Gastroesophageal sphincter (tissue), 4 donors: ENCODE measurements around the gene LOC101059915.

Experiments
- ATAC-seq: fragments of 150-250 bp; one replicate; pipeline ENCODE4 v1.9.1; 2016; ENCODE audit warnings: mild to moderate bottlenecking, moderate library complexity
- H3K27ac ChIP-seq, 4 donors: fragments of 200-600 bp; sonication (generic) in 3 of 4; 1 replicate in 3 of 4; 2 replicates in 1 of 4; pipeline ENCODE4 v1.5.1; 2016 to 2019
- H3K27me3 ChIP-seq: fragments of 200-600 bp; sonication (generic); one replicate; pipeline ENCODE4 v1.5.1; 2019
- H3K36me3 ChIP-seq, 2 donors: fragments of 200-600 bp; sonication (generic); one replicate each; pipeline ENCODE4 v1.5.1; 2019; ENCODE audit warnings: control low read depth in 1 of 2
- H3K4me1 ChIP-seq, 3 donors: fragments of 200-600 bp; sonication (generic); 1 replicate in 2 of 3; 2 replicates in 1 of 3; pipeline ENCODE4 v1.5.1; 2016 to 2019; ENCODE audit warnings: control low read depth in 2 of 3
- H3K4me3 ChIP-seq, 2 donors: fragments of 200-600 bp; sonication (generic); one replicate each; pipeline ENCODE4 v1.5.1; 2019; ENCODE audit warnings: mild to moderate bottlenecking in 1 of 2, moderate library complexity in 1 of 2
- H3K9me3 ChIP-seq, 3 donors: fragments of 200-600 bp; sonication (generic); one replicate each; pipeline ENCODE4 v1.5.1; 2017 to 2019; ENCODE audit warnings: control low read depth in 2 of 3
- EP300 ChIP-seq: sonication (generic); formaldehyde crosslinking; IDR thresholded peaks from one replicate; pipeline ENCODE4 v1.6.1; 2017; ENCODE audit warnings: antibody characterized with exemption, mild to moderate bottlenecking
- POLR2A ChIP-seq, 2 donors: fragments of 450-650 bp; IDR thresholded peaks; one replicate each; pipeline ENCODE4 v1.6.1; 2017; ENCODE audit warnings: antibody characterized with exemption in 2 of 2, mild to moderate bottlenecking in 2 of 2, moderate library complexity in 1 of 2
- POLR2AphosphoS5 ChIP-seq: sonication (generic); formaldehyde crosslinking; IDR thresholded peaks from one replicate; pipeline ENCODE4 v1.6.1; 2017; ENCODE audit warnings: antibody characterized with exemption
- WGBS, 2 donors: methylation state at CpG; one replicate each; pipeline ENCODE4 v1.1.5; 2018; ENCODE audit warnings: low coverage in 1 of 2; 5-methylcytosine and 5-hydroxymethylcytosine counted together
- TF ChIP-seq, protein P1 (sequence below), 4 experiments: fragments of 200-600 bp in 2 of 4; fragments of 450-650 bp in 2 of 4; sonication (generic) in 1 of 4; IDR thresholded peaks; one replicate each; pipeline ENCODE4 v1.5.1; 2017 to 2019; ENCODE audit warnings: antibody characterized with exemption in 4 of 4, mild to moderate bottlenecking in 2 of 4, moderate library complexity in 2 of 4

LOC101059915 gene

GRCh38 chrX:71623714-71624113, 43.6 kb upstream of the LOC101059915 start:
- peak overlapping the region in 3 of 4 donors; percentile 62 to 82 (median 78) for H3K27ac ChIP-seq
- WGBS, 2 donors: no CpG with 5 or more reads among the region's 3 CpGs
- ATAC-seq: no peak
- H3K4me1 ChIP-seq: peaks cover 0 to 20% (median 3%) of the 10 kb centered on the region in 3 donors
- H3K36me3 ChIP-seq: no peaks in the 10 kb centered on the region
- no peaks in the 10 kb centered on the region for H3K9me3 ChIP-seq
- TF ChIP-seq, protein P1, sequence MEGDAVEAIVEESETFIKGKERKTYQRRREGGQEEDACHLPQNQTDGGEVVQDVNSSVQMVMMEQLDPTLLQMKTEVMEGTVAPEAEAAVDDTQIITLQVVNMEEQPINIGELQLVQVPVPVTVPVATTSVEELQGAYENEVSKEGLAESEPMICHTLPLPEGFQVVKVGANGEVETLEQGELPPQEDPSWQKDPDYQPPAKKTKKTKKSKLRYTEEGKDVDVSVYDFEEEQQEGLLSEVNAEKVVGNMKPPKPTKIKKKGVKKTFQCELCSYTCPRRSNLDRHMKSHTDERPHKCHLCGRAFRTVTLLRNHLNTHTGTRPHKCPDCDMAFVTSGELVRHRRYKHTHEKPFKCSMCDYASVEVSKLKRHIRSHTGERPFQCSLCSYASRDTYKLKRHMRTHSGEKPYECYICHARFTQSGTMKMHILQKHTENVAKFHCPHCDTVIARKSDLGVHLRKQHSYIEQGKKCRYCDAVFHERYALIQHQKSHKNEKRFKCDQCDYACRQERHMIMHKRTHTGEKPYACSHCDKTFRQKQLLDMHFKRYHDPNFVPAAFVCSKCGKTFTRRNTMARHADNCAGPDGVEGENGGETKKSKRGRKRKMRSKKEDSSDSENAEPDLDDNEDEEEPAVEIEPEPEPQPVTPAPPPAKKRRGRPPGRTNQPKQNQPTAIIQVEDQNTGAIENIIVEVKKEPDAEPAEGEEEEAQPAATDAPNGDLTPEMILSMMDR (IDR thresholded peaks at IDR 0.05): no peak
- no peak for TF ChIP-seq POLR2AphosphoS5
- TF ChIP-seq EP300: no peak
- no peak for TF ChIP-seq POLR2A (IDR thresholded peaks at IDR 0.05)
- H3K4me3 ChIP-seq: no peak overlapping the region
- H3K27me3 ChIP-seq: no peaks in the 10 kb centered on the region

GRCh38 chrX:71625471-71625870, 41.9 kb upstream of the LOC101059915 start:
- H3K27ac ChIP-seq: no peak overlapping the region
- H3K9me3 ChIP-seq: no peaks in the 10 kb centered on the region
- peaks cover 0 to 20% (median 3%) of the 10 kb centered on the region in 3 donors for H3K4me1 ChIP-seq
- H3K36me3 ChIP-seq: no peaks in the 10 kb centered on the region
- H3K27me3 ChIP-seq: no peaks in the 10 kb centered on the region
- H3K4me3 ChIP-seq: no peak overlapping the region
- ATAC-seq: no peak
- WGBS, 2 donors: 90% methylated on average over 5 of the region's 5 CpGs
- TF ChIP-seq POLR2AphosphoS5 (no peak), EP300 (no peak), POLR2A (IDR thresholded peaks at IDR 0.05) (no peak)
- TF ChIP-seq, protein P1 (IDR thresholded peaks at IDR 0.05): no peak

DNA sequence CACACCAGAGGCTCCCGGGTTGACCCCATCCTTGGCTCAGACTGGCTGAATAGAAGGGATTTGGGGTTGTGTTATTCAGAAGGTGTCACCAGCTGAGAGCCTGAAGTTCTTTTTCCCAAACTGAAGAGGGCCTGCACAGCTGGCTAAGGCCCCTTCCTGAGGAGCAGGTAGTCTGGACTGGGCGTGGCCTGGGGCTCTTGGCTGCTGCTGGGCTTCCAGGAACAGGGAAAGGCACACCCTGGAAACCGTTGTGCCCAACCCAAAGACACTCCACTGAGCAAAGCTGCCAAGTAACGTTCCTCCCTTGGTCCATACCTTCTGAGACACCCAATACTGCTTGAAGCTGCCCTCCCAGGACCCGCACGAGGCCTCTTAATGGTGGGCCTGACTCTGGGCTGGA, 40.8 kb upstream of the LOC101059915 start:
- Histone ChIP-seq H3K4me1 (peaks cover 0 to 18% (median 3%) of the 10 kb centered on the region in 3 donors), H3K9me3 (no peaks in the 10 kb centered on the region), H3K36me3 (no peaks in the 10 kb centered on the region), H3K27ac (no peak overlapping the region), H3K4me3 (no peak overlapping the region), H3K27me3 (no peaks in the 10 kb centered on the region)
- TF ChIP-seq POLR2A (IDR thresholded peaks at IDR 0.05): no peak
- no peak for ATAC-seq
- no CpG with 5 or more reads among the region's 6 CpGs for WGBS, 2 donors

DNA sequence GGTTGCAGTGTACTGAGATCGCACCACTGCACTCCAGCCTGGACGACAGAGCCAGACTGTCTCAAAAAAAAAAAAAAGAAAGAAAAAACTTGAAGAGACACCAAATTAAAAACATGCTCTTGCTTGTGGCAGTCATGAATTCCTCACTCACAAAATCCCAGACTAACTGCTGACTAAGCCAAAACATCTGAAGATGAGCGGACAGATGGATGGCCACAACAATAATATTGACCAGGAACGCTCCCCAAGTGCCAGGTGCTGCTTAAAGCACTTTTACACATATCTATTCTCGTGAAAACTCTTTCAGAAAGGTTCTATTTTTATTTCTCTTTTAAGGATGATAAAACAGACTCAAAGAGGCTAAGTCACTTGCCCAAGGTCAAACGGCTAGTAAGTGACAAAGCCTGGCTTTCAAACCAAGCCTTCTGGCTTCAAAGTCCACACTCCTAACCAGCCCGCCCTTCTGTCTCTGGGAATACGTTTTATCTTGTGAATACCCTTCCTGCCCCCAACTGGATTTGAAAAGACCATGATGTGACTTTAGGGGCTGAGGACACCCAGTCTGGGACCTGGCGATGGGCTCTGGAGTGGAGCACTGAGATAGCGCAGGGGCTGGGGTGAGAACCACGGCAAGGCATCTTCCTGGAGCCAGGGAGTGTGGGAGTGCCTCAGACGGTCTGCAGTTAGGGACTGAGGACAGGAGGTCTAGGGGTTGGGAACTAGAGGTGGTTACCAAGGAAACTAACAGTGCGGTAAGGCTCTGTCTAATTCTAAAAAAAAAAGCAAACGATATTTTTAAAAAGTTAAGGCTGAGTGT, 39.5 kb upstream of the LOC101059915 start:
- WGBS, 2 donors: 76 to 79% methylated on average over 7 to 11 of the region's 14 CpGs

GRCh38 chrX:71629467-71629866, 37.9 kb upstream of the LOC101059915 start:
- no peaks in the 10 kb centered on the region for H3K36me3 ChIP-seq
- TF ChIP-seq EP300 (no peak), POLR2A (IDR thresholded peaks at IDR 0.05) (no peak), POLR2AphosphoS5 (no peak)
- TF ChIP-seq, protein P1 (IDR thresholded peaks at IDR 0.05): no peak
- WGBS, 2 donors: 33 to 71% methylated on average over 1 of the region's 2 CpGs
- no peak overlapping the region for H3K4me3 ChIP-seq
- ATAC-seq: no peak
- H3K27me3 ChIP-seq: no peaks in the 10 kb centered on the region
- no peak overlapping the region for H3K27ac ChIP-seq
- H3K9me3 ChIP-seq: no peaks in the 10 kb centered on the region
- no peaks in the 10 kb centered on the region for H3K4me1 ChIP-seq

More for the DNA sequence above, 39.5 kb upstream of the LOC101059915 start:
- Histone ChIP-seq H3K36me3 (no peaks in the 10 kb centered on the region), H3K9me3 (no peaks in the 10 kb centered on the region), H3K4me1 (peaks cover 0 to 6% (median 3%) of the 10 kb centered on the region in 3 donors), H3K27me3 (no peaks in the 10 kb centered on the region), H3K4me3 (no peak overlapping the region), H3K27ac (no peak overlapping the region)
- no peak for ATAC-seq
- TF ChIP-seq, protein P1 (IDR thresholded peaks at IDR 0.05): no peak
- no peak for TF ChIP-seq POLR2AphosphoS5
- TF ChIP-seq EP300: no peak
- TF ChIP-seq POLR2A (IDR thresholded peaks at IDR 0.05): no peak
